SU-DHL-6 (cell line): ENCODE results near the gene IPPK.

Experiments
- H2AFZ ChIP-seq: fragments of 200-600 bp; sonication (generic); 2 replicates; pipeline ENCODE4 v1.6.1; 2014; ENCODE audit warnings: low read depth, mild to moderate bottlenecking, moderate library complexity, mixed read lengths, antibody characterized with exemption, low read length; ENCODE audit not compliant: severe bottlenecking
- H3F3A ChIP-seq: fragments of 200-600 bp; shearing (Covaris generic); 2 replicates; pipeline ENCODE4 v1.6.0; 2016; ENCODE audit warnings: antibody characterized with exemption, mild to moderate bottlenecking; ENCODE audit not compliant: insufficient read depth
- H3K27ac ChIP-seq: fragments of 200-600 bp; sonication (generic); 2 replicates; pipeline ENCODE4 v1.5.1; 2016; ENCODE audit warnings: low read depth, mild to moderate bottlenecking, low read length, moderate library complexity, mixed read lengths
- H3K27me3 ChIP-seq: fragments of 200-600 bp; sonication (generic), shearing (Covaris generic); 2 replicates; pipeline ENCODE4 v1.6.0; 2014; ENCODE audit warnings: mild to moderate bottlenecking, low read length
- H3K36me3 ChIP-seq: fragments of 200-600 bp; sonication (generic); 2 replicates; pipeline ENCODE4 v1.6.1; 2014; ENCODE audit warnings: mild to moderate bottlenecking, low read length, mixed read lengths
- H3K4me2 ChIP-seq: fragments of 300-600, 200-600 bp; shearing (Covaris generic), sonication (generic); 2 replicates; pipeline ENCODE4 v1.6.0; 2014; ENCODE audit warnings: low read length, low read depth, mild to moderate bottlenecking; ENCODE audit not compliant: poor library complexity, severe bottlenecking
- H3K4me3 ChIP-seq: fragments of 200-600 bp; sonication (generic); 2 replicates; pipeline ENCODE4 v1.5.1; 2014; ENCODE audit warnings: antibody characterized with exemption, low read length, mild to moderate bottlenecking, mixed read lengths; ENCODE audit not compliant: insufficient read depth, poor library complexity, severe bottlenecking
- H3K79me2 ChIP-seq: fragments of 200-600 bp; sonication (generic); 2 replicates; pipeline ENCODE4 v1.6.1; 2014; ENCODE audit warnings: mild to moderate bottlenecking, low read length, moderate library complexity; ENCODE audit not compliant: insufficient read depth
- H3K9ac ChIP-seq: fragments of 200-600 bp; sonication (generic); 2 replicates; pipeline ENCODE4 v1.7.0; 2014; ENCODE audit warnings: mild to moderate bottlenecking, low read length
- H3K9me2 ChIP-seq: fragments of 200-600 bp; sonication (generic); replicated peaks from 2 replicates; pipeline ENCODE4 v1.6.1; 2014; ENCODE audit warnings: low read length; ENCODE audit not compliant: insufficient read depth
- H3K9me3 ChIP-seq: fragments of 200-600 bp; sonication (generic); 2 replicates; pipeline ENCODE4 v1.6.1; 2014; ENCODE audit warnings: low read length, mixed read lengths; ENCODE audit not compliant: insufficient read depth
- H4K20me1 ChIP-seq: fragments of 200-600 bp; sonication (generic); 2 replicates; pipeline ENCODE4 v1.6.1; 2014; ENCODE audit warnings: low read depth, mild to moderate bottlenecking, antibody characterized with exemption, low read length, moderate library complexity, mixed read lengths
- EZH2phosphoT487 ChIP-seq: fragments of 200-600 bp; sonication (generic), shearing (Covaris generic); conservative IDR thresholded peaks from 2 replicates; pipeline ENCODE4 v1.6.1; 2018; ENCODE audit warnings: mild to moderate bottlenecking, antibody characterized with exemption, low read length, moderate library complexity, mixed read lengths
- TF ChIP-seq, protein P1 (sequence below): fragments of 200-600 bp; sonication (generic); IDR thresholded peaks from one replicate; pipeline ENCODE4 v1.5.1; 2017; ENCODE audit warnings: antibody characterized with exemption, mild to moderate bottlenecking, low read length, moderate library complexity; ENCODE audit not compliant: insufficient read depth, poor library complexity, severe bottlenecking

The IPPK gene

GRCh38 chr9:92603100-92603499 is 66.8 kb downstream of the IPPK start:
- H3K9ac ChIP-seq: no peak overlapping the region
- H3K36me3 ChIP-seq: no peaks in the 10 kb centered on the region
- no peak overlapping the region for H2AFZ ChIP-seq
- no peak overlapping the region for H3K4me2 ChIP-seq
- H3K4me3 ChIP-seq: no peak overlapping the region
- no peaks in the 10 kb centered on the region for H3K27me3 ChIP-seq
- no peaks in the 10 kb centered on the region for H3K79me2 ChIP-seq
- no peaks in the 10 kb centered on the region for H3K9me2 ChIP-seq
- no peak overlapping the region for H3K27ac ChIP-seq
- TF ChIP-seq EZH2phosphoT487: no peak
- TF ChIP-seq, protein P1, sequence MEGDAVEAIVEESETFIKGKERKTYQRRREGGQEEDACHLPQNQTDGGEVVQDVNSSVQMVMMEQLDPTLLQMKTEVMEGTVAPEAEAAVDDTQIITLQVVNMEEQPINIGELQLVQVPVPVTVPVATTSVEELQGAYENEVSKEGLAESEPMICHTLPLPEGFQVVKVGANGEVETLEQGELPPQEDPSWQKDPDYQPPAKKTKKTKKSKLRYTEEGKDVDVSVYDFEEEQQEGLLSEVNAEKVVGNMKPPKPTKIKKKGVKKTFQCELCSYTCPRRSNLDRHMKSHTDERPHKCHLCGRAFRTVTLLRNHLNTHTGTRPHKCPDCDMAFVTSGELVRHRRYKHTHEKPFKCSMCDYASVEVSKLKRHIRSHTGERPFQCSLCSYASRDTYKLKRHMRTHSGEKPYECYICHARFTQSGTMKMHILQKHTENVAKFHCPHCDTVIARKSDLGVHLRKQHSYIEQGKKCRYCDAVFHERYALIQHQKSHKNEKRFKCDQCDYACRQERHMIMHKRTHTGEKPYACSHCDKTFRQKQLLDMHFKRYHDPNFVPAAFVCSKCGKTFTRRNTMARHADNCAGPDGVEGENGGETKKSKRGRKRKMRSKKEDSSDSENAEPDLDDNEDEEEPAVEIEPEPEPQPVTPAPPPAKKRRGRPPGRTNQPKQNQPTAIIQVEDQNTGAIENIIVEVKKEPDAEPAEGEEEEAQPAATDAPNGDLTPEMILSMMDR: no peak
- no peaks in the 10 kb centered on the region; the same call in 1 of the 2 replicates for H3F3A ChIP-seq
- H3K9me3 ChIP-seq: peaks cover 4% of the 10 kb centered on the region; the same call in 1 of the 2 replicates
- H4K20me1 ChIP-seq: no peaks in the 10 kb centered on the region

- Histone ChIP-seq H3K9me2 (no peaks in the 10 kb centered on the region), H3K4me3 (no peak overlapping the region), H3K36me3 (no peaks in the 10 kb centered on the region), H3K4me2 (no peak overlapping the region), H3K9me3 (peaks cover 4% of the 10 kb centered on the region; the same call in 1 of the 2 replicates), H2AFZ (no peak overlapping the region), H3K27me3 (no peaks in the 10 kb centered on the region), H4K20me1 (no peaks in the 10 kb centered on the region), H3K79me2 (no peaks in the 10 kb centered on the region), H3F3A (no peaks in the 10 kb centered on the region; the same call in 1 of the 2 replicates), H3K9ac (no peak overlapping the region), H3K27ac (no peak overlapping the region)
- TF ChIP-seq, protein P1: no peak
- TF ChIP-seq EZH2phosphoT487: no peak
These were observed 67.5 kb downstream of the IPPK start for GRCh38 chr9:92602413-92602812.

GRCh38 chr9:92601451-92601850 is 68.5 kb downstream of the IPPK start:
- Histone ChIP-seq H3K4me2 (no peak overlapping the region), H3K27me3 (no peaks in the 10 kb centered on the region), H2AFZ (no peak overlapping the region), H3K9me3 (peaks cover 4% of the 10 kb centered on the region; the same call in 1 of the 2 replicates), H3F3A (no peaks in the 10 kb centered on the region), H3K27ac (no peak overlapping the region), H3K9me2 (no peaks in the 10 kb centered on the region), H4K20me1 (no peaks in the 10 kb centered on the region), H3K79me2 (no peaks in the 10 kb centered on the region), H3K36me3 (no peaks in the 10 kb centered on the region), H3K4me3 (no peak overlapping the region), H3K9ac (no peak overlapping the region)
- TF ChIP-seq, protein P1: no peak
- TF ChIP-seq EZH2phosphoT487: no peak
